HEK293 (cell line): ENCODE results near the gene PIK3R6.

Source experiments
- CTCF ChIA-PET: fragments of 350-600 bp; formaldehyde crosslinking; extraction: SDS; loops from one replicate; lab custom pipeline; 2021; ENCODE audit warnings: antibody characterized with exemption; lab: Yijun Ruan, JAX
- POLR2A ChIA-PET: fragments of 300-600 bp; formaldehyde crosslinking; extraction: SDS; loops from one replicate; lab custom pipeline; 2020; ENCODE audit warnings: antibody characterized with exemption, inconsistent platforms; lab: Yijun Ruan, JAX
- H3K27ac ChIP-seq: fragments of 200-500 bp; sonication (Bioruptor generic); 2 replicates; pipeline ENCODE4 v1.5.1; 2014; ENCODE audit warnings: low read depth, low read length, control low read depth, inconsistent platforms; ENCODE audit errors: extremely low read depth
- H3K36me3 ChIP-seq, 2 experiments: fragments of 200-500 bp in 1 of 2; sonication (Bioruptor generic) in 1 of 2; 1 replicate in 1 of 2; 2 replicates in 1 of 2; pipeline ENCODE4 v1.5.1; 2014 to 2017; ENCODE audit warnings: inconsistent platforms in 2 of 2, low read length in 2 of 2; ENCODE audit not compliant: control insufficient read depth in 2 of 2, insufficient read depth in 1 of 2
- H3K4me1 ChIP-seq: fragments of 200-500 bp; sonication (Bioruptor generic); 2 replicates; pipeline ENCODE4 v1.5.1; 2014; ENCODE audit warnings: mild to moderate bottlenecking, low read length, inconsistent platforms; ENCODE audit not compliant: control insufficient read depth, insufficient read depth
- H3K4me3 ChIP-seq: 2 replicates; pipeline ENCODE4 v1.5.1; 2011; ENCODE audit warnings: low read depth, mild to moderate bottlenecking, control low read depth, low read length, moderate library complexity
- H3K9me3 ChIP-seq: fragments of 200-500 bp; sonication (Bioruptor generic); 2 replicates; pipeline ENCODE4 v1.5.1; 2014; ENCODE audit warnings: low read depth, low read length, inconsistent platforms; ENCODE audit not compliant: control insufficient read depth, insufficient read depth
- CTCF ChIP-seq: fragments of 450-650 bp; formaldehyde crosslinking; IDR thresholded peaks from 2 replicates; pipeline ENCODE4 v1.5.1; 2016; ENCODE audit warnings: missing biosample characterization, missing genetic modification characterization
- KLF1 ChIP-seq: fragments of 450-650 bp; formaldehyde crosslinking; IDR thresholded peaks from 2 replicates; pipeline ENCODE4 v1.5.1; 2016; ENCODE audit warnings: missing biosample characterization, missing genetic modification characterization
- OVOL3 ChIP-seq: fragments of 450-650 bp; formaldehyde crosslinking; IDR thresholded peaks from 2 replicates; pipeline ENCODE4 v1.5.1; 2016; ENCODE audit warnings: missing biosample characterization, missing genetic modification characterization
- PRDM1 ChIP-seq: fragments of 450-650 bp; formaldehyde crosslinking; IDR thresholded peaks from 2 replicates; pipeline ENCODE4; 2016; ENCODE audit warnings: missing biosample characterization, missing genetic modification characterization
- SP3 ChIP-seq: fragments of 450-650 bp; formaldehyde crosslinking; IDR thresholded peaks from 2 replicates; pipeline ENCODE4 v1.5.1; 2016; ENCODE audit warnings: missing biosample characterization, missing genetic modification characterization
- TRIM28 ChIP-seq: IDR thresholded peaks from 2 replicates; pipeline ENCODE4 v1.6.1; 2011; ENCODE audit warnings: low read length, control low read depth, borderline replicate concordance
- ZBTB7A ChIP-seq: fragments of 450-650 bp; formaldehyde crosslinking; IDR thresholded peaks from 2 replicates; pipeline ENCODE4 v1.5.1; 2016; ENCODE audit warnings: low read depth, missing biosample characterization, missing genetic modification characterization
- ZFP41 ChIP-seq: fragments of 450-650 bp; formaldehyde crosslinking; IDR thresholded peaks from 2 replicates; pipeline ENCODE4 v1.5.1; 2016; ENCODE audit warnings: missing biosample characterization, missing genetic modification characterization, borderline replicate concordance
- ZFP69B ChIP-seq: fragments of 450-650 bp; formaldehyde crosslinking; IDR thresholded peaks from 2 replicates; pipeline ENCODE4 v1.5.1; 2016; ENCODE audit warnings: missing biosample characterization, missing genetic modification characterization
- ZNF112 ChIP-seq: fragments of 450-650 bp; formaldehyde crosslinking; IDR thresholded peaks from 2 replicates; pipeline ENCODE4 v1.5.0; 2017; ENCODE audit warnings: missing biosample characterization, missing genetic modification characterization
- ZNF169 ChIP-seq: fragments of 450-650 bp; formaldehyde crosslinking; IDR thresholded peaks from 2 replicates; pipeline ENCODE4 v1.5.1; 2016; ENCODE audit warnings: missing biosample characterization, missing genetic modification characterization
- ZNF2 ChIP-seq: fragments of 450-650 bp; formaldehyde crosslinking; IDR thresholded peaks from 2 replicates; pipeline ENCODE4 v1.5.1; 2016; ENCODE audit warnings: missing biosample characterization, missing genetic modification characterization
- ZNF37A ChIP-seq: fragments of 450-650 bp; IDR thresholded peaks from 2 replicates; pipeline ENCODE4 v1.5.1; 2018; ENCODE audit warnings: missing biosample characterization, missing genetic modification characterization
- ZNF404 ChIP-seq: fragments of 450-650 bp; formaldehyde crosslinking; IDR thresholded peaks from 2 replicates; pipeline ENCODE4 v1.5.1; 2017; ENCODE audit warnings: missing biosample characterization, missing genetic modification characterization
- ZNF514 ChIP-seq: fragments of 450-650 bp; formaldehyde crosslinking; IDR thresholded peaks from 2 replicates; pipeline ENCODE4 v1.5.1; 2016; ENCODE audit warnings: missing biosample characterization, missing genetic modification characterization
- ZNF521 ChIP-seq: fragments of 450-650 bp; formaldehyde crosslinking; IDR thresholded peaks from 2 replicates; pipeline ENCODE4 v1.5.1; 2017; ENCODE audit warnings: missing biosample characterization, mild to moderate bottlenecking, missing genetic modification characterization
- ZNF544 ChIP-seq: fragments of 450-650 bp; formaldehyde crosslinking; IDR thresholded peaks from 2 replicates; pipeline ENCODE4 v1.5.0; 2017; ENCODE audit warnings: missing biosample characterization, missing genetic modification characterization
- ZNF560 ChIP-seq: fragments of 450-650 bp; formaldehyde crosslinking; IDR thresholded peaks from 2 replicates; pipeline ENCODE4 v1.5.1; 2017; ENCODE audit warnings: missing biosample characterization, missing genetic modification characterization, borderline replicate concordance
- ZNF707 ChIP-seq: fragments of 450-650 bp; formaldehyde crosslinking; IDR thresholded peaks from 2 replicates; pipeline ENCODE4 v1.5.1; 2016; ENCODE audit warnings: missing biosample characterization, missing genetic modification characterization
- ZNF76 ChIP-seq: fragments of 450-650 bp; formaldehyde crosslinking; IDR thresholded peaks from 2 replicates; pipeline ENCODE4; 2016; ENCODE audit warnings: low read depth, missing biosample characterization, missing genetic modification characterization, borderline replicate concordance
- ZNF830 ChIP-seq: fragments of 450-650 bp; IDR thresholded peaks from 2 replicates; pipeline ENCODE4 v1.5.0; 2018; ENCODE audit warnings: missing biosample characterization, missing genetic modification characterization, low read depth, mild to moderate bottlenecking, moderate library complexity
- ZXDB ChIP-seq: fragments of 450-650 bp; formaldehyde crosslinking; IDR thresholded peaks from 2 replicates; pipeline ENCODE4 v1.5.1; 2016; ENCODE audit warnings: missing biosample characterization, missing genetic modification characterization
- TF ChIP-seq, protein P1 (sequence below): fragments of 450-650 bp; formaldehyde crosslinking; IDR thresholded peaks from 2 replicates; pipeline ENCODE4 v1.5.1; 2016; ENCODE audit warnings: missing biosample characterization, missing genetic modification characterization
- TF ChIP-seq, protein P2 (sequence below): fragments of 450-650 bp; formaldehyde crosslinking; IDR thresholded peaks from 2 replicates; pipeline ENCODE4 v1.5.1; 2016; ENCODE audit warnings: missing biosample characterization, missing genetic modification characterization, low read depth
- TF ChIP-seq, protein P3 (sequence below): fragments of 450-650 bp; formaldehyde crosslinking; IDR thresholded peaks from 2 replicates; pipeline ENCODE4 v1.5.1; 2016; ENCODE audit warnings: missing biosample characterization, missing genetic modification characterization

PIK3R6 gene

DNA sequence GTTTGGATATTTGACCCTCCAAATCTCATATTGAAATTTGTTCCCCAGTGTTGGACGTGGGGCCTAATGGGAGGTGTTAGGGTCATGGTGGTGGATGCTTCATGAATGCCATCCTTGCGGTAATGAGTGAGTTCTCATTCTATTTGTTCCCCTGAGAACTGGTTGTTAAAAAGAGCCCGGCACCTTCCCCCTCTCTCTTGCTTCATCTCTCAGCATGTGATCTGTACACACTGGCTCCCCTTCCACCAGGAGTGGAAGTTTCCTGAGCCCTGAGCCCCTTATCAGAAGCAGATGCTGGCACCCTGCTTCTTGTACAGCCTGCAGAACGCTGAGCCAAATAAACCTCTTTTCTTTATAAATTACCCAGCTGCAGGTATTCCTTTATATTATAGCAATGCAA is 25.6 kb downstream of the PIK3R6 start:
- no peaks in the 10 kb centered on the region for H3K36me3 ChIP-seq

DNA sequence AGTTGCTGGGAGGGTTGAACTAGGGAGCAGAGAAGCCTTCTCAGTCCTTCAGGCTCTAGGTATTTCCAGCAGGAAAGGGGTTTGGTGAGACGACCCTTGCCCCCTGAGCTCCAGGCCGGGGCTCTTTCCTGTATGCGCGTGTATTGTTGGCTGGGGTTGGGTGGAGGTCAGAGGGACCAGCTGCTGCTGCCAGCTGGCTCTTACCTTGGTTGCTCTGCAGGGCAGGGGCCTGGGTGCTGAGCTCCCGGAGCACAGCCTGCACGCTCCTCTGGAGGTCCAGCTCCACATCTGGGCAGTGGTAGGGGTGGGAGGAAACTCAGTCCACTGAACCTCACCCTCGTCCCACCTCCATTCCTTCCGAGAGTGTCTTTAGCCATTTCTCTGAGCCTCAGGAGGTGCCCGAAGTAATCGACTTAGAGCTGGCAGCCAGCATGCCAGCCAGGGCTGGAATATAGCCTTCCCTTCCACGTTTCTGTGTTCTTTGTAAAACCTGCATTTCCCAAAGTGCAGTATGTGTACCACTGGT is 28.0 kb downstream of the PIK3R6 start:
- POLR2A ChIA-PET, result no interaction called here
- CTCF ChIA-PET, result interaction anchor here (0.6 to 0.7 kb wide), 2 partner anchors 31 to 142 kb away, joined by 3 read pairs; no protein-coding TSS in a partner anchor
- H3K4me3 ChIP-seq, result no peak overlapping the region
- no peaks in the 10 kb centered on the region for H3K9me3 ChIP-seq
- H3K36me3 ChIP-seq, result no peaks in the 10 kb centered on the region
- no peak overlapping the region for H3K27ac ChIP-seq
- no peaks in the 10 kb centered on the region for H3K4me1 ChIP-seq
- TF ChIP-seq, protein P1, sequence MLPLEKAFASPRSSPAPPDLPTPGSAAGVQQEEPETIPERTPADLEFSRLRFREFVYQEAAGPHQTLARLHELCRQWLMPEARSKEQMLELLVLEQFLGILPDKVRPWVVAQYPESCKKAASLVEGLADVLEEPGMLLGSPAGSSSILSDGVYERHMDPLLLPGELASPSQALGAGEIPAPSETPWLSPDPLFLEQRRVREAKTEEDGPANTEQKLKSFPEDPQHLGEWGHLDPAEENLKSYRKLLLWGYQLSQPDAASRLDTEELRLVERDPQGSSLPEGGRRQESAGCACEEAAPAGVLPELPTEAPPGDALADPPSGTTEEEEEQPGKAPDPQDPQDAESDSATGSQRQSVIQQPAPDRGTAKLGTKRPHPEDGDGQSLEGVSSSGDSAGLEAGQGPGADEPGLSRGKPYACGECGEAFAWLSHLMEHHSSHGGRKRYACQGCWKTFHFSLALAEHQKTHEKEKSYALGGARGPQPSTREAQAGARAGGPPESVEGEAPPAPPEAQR (tag by site-specific recombination), result no peak
- TF ChIP-seq ZNF169 (no peak), ZNF707 (tag by site-specific recombination) (no peak), ZNF37A (tag by site-specific recombination) (no peak), ZFP41 (tag by site-specific recombination) (no peak), ZNF2 (tag by site-specific recombination) (no peak), ZNF514 (no peak), PRDM1 (no peak), ZBTB7A (tag by site-specific recombination) (no peak), ZFP69B (tag by site-specific recombination) (no peak), ZNF404 (tag by site-specific recombination) (no peak), ZNF830 (tag by site-specific recombination) (no peak)

More for the DNA sequence above, 25.6 kb downstream of the PIK3R6 start:
- H3K27ac ChIP-seq, result no peak overlapping the region
- no peaks in the 10 kb centered on the region for H3K4me1 ChIP-seq
- H3K9me3 ChIP-seq, result no peaks in the 10 kb centered on the region
- H3K4me3 ChIP-seq, result no peak overlapping the region
- ChIA-PET POLR2A (no interaction called here), CTCF (interaction anchor here (1.0 to 2.9 kb wide), 2 partner anchors 9 to 57 kb away, joined by 3 to 23 read pairs; no protein-coding TSS in a partner anchor)
- TF ChIP-seq ZNF560 (tag by site-specific recombination) (no peak), ZXDB (tag by site-specific recombination) (no peak), ZNF544 (no peak), ZNF404 (tag by site-specific recombination) (no peak), ZNF514 (no peak)
- TF ChIP-seq, protein P2, sequence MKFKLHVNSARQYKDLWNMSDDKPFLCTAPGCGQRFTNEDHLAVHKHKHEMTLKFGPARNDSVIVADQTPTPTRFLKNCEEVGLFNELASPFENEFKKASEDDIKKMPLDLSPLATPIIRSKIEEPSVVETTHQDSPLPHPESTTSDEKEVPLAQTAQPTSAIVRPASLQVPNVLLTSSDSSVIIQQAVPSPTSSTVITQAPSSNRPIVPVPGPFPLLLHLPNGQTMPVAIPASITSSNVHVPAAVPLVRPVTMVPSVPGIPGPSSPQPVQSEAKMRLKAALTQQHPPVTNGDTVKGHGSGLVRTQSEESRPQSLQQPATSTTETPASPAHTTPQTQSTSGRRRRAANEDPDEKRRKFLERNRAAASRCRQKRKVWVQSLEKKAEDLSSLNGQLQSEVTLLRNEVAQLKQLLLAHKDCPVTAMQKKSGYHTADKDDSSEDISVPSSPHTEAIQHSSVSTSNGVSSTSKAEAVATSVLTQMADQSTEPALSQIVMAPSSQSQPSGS (tag by site-specific recombination), result no peak
- TF ChIP-seq, protein P3, sequence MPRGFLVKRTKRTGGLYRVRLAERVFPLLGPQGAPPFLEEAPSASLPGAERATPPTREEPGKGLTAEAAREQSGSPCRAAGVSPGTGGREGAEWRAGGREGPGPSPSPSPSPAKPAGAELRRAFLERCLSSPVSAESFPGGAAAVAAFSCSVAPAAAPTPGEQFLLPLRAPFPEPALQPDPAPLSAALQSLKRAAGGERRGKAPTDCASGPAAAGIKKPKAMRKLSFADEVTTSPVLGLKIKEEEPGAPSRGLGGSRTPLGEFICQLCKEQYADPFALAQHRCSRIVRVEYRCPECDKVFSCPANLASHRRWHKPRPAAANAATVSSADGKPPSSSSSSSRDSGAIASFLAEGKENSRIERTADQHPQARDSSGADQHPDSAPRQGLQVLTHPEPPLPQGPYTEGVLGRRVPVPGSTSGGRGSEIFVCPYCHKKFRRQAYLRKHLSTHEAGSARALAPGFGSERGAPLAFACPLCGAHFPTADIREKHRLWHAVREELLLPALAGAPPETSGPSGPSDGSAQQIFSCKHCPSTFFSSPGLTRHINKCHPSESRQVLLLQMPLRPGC (tag by site-specific recombination), result no peak

- Histone ChIP-seq H3K4me3 (no peak overlapping the region), H3K4me1 (no peaks in the 10 kb centered on the region), H3K27ac (no peak overlapping the region), H3K36me3 (no peaks in the 10 kb centered on the region), H3K9me3 (no peaks in the 10 kb centered on the region)
- ChIA-PET CTCF (interaction anchor here (0.6 to 0.7 kb wide), 2 partner anchors 31 to 658 kb away, joined by 3 read pairs; no protein-coding TSS in a partner anchor), POLR2A (no interaction called here)
- TF ChIP-seq, protein P3 (tag by site-specific recombination), result no peak
- TF ChIP-seq ZNF76 (tag by site-specific recombination), result no peak
- no peak for TF ChIP-seq ZNF830 (tag by site-specific recombination)
- TF ChIP-seq KLF1 (tag by site-specific recombination), result no peak
- TF ChIP-seq CTCF (tag by site-specific recombination), result no peak
- TF ChIP-seq ZNF112 (tag by site-specific recombination), result no peak
- TF ChIP-seq ZNF521 (tag by site-specific recombination), result no peak
- TF ChIP-seq SP3 (tag by site-specific recombination), result no peak
- TF ChIP-seq TRIM28, result no peak
- TF ChIP-seq OVOL3 (tag by site-specific recombination), result no peak
These were observed 28.9 kb downstream of the PIK3R6 start for GRCh38 chr17:8838551-8839095.
